GM21390 (cell line): ENCODE data around the gene LRBA.
A peak's percentile ranks its signal among the peaks of the same experiment; 100 is the strongest.
"Not testable (repeated sequence)": the region's sequence is repeated elsewhere in the genome, so short reads cannot be mapped to it uniquely, and the experiment has no call there.

Experiments
- ATAC-seq: cut with Tn5 transposase; IDR thresholded peaks from one replicate; pipeline ENCODE4 v1.9.1; 2021; ENCODE audit not compliant: unreplicated experiment

Gene LRBA

DNA sequence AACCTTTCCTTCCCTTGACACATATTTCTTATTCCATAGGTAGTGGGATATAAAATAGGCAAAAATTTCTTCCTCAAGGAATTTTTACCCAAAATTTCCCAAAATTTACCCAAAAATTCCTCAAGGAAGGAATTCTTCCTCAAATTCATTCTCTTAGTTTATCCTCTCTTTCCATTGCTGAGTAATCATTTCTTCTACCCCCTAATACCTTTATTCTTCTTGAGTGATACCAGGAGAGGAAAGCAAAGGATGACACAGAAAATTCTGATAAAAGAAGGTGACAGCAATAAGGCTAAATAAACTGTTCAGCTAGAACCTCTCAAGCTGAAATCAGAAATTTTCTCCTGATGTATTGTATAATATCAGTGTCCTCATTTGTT, 624.6 kb downstream of the LRBA start:
- ATAC-seq, result no peak

DNA sequence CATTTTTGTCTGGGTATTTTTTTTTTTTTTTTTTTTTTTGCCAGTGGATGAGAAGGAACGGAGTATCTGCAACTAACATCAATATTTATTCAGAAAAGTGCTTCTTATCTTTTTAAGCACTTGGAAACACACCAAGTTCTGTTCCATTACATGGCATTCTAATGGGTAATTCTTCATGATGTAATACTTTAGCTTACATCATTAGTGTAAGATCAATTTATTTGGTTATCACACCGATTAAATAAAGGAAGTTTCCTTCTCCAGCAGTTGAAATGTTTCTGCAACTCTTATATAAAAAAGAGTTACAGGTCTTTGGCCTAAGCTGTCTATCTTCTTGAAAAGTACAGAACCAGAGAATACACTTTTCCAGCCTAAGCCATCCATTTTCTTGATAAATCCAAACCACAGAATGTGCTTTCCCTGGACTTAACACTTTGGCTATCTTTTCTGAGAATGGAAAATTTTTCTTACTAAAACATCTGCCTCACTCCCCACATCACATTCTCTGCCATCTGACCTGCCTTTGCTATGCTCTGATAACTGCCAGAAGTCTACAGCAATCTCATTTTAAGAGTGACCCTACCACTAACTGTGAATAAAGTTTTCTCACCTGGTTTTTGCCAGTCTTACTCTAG, 625.1 kb downstream of the LRBA start:
- ATAC-seq, result no peak

DNA sequence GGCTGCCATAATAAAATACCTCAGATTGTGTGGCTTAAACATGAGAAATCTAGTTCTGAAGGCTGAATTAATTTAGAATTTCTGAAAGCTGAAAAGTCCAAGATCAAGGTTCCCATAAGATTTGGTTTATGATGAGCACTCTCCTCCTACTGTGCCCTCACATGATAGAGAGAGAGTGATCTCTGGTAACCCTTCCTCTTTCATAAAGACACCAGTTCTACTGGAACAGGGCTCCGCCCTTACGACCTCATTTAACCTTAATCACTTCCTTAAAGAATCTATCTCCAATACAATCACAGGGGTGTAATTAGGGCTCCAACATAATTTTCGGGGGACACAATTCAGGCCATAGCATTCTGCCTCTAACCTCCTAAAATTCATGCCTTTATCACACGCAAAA, 627.1 kb downstream of the LRBA start:
- no peak for ATAC-seq

DNA sequence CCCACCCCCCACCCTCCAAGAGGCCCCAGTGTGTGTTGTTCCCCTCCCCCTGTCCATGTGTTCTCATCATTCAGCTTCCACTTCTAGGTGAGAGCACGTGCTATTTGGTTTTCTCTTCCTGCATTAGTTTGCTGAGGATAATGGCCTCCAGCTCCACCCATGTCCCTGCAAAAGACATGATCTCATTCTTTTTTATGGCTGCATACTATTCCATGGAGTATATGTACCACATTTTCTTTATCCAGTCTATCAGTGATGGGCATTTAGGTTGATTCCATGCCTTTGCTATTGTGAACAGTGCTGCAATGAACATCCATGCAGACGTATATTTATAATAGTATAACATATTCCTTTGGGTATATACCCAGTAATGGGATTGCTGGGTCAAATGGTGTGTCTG, 628.7 kb downstream of the LRBA start:
- ATAC-seq, result not testable (repeated sequence)

DNA sequence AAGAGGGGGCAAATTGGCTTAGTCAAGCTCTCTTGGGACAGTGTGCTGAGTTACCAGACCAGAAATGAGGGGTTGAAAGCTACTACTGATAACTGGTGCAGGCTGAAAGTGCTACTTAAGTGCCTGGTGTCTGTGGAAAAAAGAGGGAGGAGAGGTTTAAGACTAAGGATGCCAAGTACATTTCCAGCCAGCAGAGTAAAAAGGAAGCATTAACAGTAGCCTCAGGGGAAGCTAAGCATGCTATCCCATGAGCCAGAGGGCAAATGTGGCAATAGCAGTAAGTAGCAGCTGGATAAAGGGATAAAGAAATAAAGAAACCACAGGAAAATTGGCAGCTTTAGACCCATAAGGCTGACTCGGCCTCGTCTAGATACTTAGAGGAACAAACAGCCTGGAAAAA, 629.5 kb downstream of the LRBA start:
- no peak for ATAC-seq

DNA sequence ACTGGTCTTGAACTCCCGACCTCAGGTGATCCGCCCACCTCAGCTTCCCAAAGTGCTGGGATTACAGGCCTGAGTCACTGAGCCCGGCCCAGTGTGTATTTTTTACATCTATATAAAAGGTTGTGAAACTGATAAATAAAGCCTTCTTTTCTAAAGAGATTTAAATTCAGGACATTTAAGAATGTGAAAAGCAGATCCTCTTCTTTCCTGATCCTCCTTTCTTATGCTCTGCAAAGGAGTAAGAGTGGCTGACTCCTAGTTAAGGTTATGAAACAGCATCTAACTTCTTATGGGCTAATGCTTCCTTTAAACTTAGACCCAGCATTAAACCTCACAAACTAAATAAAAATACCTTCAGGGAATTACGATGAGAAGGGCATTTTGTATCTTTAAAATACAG, 630.8 kb downstream of the LRBA start:
- no peak for ATAC-seq

DNA sequence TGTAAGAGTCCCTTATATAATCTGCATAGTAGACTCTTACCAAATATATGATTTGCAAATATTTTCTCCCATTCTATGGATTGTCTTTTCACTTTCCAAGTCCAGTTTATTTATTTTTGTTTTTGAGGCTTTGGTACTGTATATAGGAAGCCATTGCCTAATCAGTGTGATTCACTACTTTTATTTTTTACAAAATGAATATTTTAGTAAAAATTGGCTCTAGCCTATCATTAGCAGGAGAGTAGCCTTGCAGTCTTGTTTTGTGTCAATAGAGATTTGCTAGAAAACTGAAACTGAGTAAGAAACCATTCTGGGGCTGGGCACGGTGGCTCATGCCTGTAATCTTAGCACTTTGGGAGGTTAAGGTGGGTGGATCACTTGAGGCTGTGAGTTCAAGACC, 633.1 kb downstream of the LRBA start:
- no peak for ATAC-seq

DNA sequence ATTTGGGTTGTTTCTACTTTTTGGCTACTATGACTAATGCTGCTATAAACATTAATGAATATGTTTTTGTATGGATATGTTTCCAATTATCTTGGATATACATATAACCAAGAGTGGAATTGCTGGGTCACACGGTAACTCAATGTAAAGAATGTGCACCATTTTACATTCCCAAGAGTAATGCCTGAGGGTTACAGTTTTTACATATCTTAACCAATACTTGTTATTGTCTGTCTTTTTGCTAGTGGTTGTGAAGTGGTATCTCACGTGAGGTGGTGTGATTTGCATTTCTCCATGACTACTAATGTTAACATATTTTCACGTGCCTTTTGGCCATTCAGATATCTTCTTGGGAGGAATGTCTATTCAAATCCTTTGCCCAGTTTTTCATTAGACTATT, 633.5 kb downstream of the LRBA start:
- ATAC-seq, result no peak

DNA sequence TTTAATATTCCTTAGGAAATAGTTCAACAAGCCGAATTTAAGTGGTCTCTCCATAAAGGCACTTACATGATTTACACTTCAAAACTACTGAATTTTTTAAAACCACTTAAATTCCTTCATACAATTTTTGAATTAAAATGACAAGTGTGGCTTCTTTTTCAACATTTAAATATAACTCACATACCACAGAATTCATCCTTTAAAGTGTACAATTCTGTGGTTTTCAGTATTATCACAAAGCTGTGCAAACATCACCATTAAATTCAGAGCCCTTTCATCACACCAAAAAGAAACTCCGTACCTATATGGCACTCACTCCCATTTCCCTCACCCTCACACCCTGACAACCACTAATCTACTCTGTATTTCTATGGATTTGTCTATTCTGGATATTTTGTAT, 634.0 kb downstream of the LRBA start:
- no peak for ATAC-seq

DNA sequence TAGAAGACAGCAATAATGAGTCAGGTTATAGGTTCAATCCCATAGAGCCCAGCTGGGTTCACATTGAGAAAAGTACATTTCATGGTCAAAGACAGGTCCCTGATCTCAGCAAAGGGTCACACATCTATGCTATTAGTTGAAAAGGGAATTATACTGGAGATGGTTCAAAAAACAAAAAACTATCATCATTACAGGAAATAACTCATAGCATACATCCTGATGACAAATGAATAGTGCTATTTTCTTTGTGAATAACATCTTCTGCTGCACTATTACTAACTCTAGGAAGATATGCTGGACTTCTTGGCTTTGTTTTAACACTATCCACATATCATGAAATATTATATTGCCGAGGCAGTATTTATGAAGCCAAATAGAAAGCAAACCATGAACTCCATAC, 635.6 kb downstream of the LRBA start:
- ATAC-seq, result no peak

DNA sequence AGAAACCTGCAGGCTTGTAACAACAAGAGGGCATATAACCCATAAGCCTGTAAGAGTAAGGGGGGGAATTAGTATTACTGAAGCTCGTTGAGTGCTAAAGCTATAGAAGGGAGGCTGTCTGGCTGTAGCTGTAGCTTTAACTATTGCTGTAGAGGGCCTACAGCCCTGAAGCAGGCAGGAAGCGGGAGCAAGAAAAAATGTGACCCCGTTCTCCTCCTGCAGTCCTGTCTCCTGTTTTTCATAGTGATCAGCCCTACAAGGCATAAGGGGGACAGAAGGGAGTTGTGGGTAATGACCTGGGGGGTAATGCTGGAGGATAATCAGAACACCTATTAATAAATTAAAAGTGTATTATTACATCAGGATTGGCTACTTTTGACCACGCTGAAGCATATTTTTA, 640.1 kb downstream of the LRBA start:
- ATAC-seq, result no peak

DNA sequence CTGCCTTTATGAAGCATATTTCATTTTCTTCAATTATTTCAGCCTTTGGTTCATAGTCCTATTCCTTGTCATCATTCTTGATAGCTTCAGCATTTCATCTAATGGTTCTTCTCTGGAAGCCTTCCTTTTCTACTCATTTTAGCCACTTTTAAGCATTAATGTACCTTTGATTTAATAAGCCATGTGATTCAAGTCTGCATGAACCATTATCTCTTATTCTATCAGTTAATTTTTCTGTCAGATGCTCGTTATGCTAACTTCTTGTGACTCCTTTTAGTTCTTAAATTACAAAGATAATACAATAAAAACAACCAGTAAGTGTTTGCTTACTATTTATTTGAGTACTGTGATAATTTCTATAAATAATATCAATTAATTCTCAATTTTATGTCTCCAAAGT, 643.2 kb downstream of the LRBA start:
- no peak for ATAC-seq

DNA sequence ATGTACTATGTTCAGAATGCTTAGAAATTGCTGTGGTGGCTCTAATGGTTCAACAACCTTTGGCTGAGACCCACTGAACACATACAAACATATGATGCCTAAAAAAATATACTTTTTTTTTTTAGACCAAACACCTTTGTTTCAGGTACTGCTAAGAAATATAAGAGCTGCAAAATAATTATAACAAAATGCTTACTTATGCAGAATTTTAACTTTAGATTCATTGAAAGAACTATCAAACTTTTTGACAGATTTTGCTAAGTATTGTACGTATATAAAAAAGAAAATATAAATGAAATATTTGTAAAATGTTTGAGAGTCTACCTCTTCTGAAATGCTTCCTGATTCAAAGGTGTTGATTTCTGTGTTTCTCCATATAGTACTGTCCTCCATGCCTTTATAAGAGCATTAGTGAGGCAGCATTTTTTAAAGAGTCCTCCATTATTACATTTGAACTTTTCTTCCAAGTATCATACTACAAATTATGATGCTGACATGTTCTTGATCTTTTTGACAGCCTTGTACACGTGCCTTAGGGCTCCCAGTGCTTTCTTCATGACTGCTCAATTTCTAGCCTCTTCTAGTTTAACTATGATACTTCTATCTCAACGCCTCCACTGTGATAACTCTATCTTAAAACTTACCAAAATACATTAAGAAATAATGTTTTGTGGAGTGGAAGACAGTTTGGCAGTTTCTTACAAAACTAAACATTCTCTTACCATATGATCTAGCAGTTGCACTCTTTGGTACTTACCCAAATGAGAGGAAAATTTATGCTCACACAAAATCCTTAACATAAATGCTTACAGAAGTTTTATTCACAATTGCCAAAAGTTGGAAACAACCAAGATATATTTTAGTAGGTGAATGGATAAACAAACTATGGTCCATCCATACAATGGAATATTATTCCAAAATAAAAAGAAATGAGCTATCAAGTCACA, 645.4 kb downstream of the LRBA start:
- ATAC-seq, result no peak

DNA sequence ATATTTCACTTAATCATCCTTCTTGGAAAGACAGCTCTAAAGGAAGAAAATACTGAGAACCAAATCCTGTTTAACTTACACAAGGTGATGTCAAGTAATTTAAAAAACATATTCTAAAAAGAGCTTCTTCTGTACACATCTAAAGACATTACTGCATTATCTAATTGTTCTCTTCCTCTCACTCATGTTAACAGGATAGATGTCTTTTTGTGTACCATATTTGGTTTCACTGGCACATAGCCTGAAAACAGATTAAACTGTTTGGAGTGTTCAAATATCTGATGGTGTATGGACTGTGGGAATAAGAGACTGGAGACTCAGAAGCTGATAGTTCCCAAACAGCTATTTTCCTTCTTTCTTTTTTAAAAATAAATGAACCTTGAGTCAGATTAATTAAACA, 646.4 kb downstream of the LRBA start:
- ATAC-seq, result no peak

DNA sequence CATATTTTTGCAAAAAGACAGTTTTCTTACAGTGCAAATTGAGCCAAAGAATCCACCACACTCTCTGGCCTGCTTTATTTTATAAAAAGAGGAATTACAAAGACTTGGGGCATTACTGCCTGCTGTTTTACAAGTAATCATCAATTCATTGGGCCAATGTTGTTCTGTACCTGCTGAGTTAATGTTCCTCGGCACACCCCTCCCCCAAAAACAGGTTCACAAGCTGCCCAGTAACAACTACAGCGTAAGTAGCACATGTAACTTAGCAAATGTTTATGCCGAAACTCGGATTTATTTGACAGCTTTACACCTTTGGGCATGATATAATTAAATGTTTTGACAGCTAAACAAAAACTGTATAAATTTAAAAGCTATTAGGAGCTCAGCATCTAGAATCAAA, 647.8 kb downstream of the LRBA start:
- no peak for ATAC-seq

DNA sequence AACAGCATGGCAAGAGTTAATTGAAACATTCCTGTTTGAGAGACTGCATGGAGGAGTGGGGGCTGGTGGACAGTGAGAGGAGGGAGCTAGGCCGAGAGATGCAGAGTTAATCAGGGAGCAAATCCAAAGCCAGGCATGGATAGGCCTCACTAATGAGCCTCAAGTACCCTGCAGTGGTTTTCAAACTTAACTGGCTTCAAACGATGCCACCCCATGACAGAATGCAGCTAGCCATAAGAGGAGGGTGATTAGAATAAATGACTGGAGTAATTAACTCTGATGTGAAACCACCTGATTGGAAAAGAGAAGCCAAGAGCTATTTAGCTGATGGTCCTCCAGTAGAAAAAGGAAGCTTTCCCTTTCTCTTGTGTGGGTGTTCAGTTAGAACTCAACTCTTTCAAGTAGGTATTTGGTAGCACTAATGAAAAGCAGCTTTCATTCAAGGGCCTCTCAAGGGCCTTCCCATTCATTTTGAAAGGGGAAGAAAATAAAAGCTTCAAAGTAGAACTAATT, 648.5 kb downstream of the LRBA start:
- peak; percentile 69 for ATAC-seq

DNA sequence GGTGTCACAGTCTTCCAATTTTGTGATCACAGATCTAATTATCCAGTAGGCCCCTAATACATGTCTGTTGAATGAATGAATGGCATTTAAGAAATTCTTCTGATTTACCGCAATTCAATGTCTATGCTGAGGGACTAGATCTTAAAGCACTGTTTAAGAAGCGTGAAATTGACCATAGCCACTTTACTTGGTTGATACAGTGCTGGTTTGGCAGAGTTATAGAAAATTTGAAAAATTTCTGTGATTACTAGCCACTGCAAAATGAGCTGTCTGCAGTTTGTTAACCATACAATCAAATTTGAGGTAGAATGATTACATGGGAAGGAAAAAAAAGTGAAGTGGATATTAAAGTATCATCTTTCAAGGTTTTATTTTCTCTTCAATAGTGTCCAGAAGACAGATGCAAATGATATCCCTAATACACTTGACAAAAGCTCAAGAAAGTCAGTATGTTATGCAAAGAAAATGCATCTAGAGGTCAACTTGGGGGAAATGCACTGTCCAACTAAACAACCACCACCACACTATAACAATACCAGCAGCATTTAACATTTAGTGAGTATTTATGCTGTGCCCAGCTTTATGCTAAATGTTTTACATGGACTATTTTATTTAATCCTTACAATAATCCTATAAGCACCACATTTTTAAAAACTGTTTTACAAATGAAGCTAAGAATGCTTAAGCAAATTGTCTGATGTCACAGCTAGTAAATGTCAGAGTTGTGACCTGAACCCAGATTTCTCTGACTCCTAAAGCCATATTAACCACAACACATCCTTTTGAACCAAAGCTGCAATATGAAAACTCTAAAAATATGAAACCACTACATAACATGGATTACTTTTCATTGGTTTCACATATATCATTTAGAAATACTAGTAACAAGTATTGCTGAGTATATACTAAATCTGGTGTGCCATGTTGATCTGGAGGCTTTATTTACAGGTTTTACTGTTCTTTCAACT, 651.1 kb downstream of the LRBA start:
- ATAC-seq, result no peak

DNA sequence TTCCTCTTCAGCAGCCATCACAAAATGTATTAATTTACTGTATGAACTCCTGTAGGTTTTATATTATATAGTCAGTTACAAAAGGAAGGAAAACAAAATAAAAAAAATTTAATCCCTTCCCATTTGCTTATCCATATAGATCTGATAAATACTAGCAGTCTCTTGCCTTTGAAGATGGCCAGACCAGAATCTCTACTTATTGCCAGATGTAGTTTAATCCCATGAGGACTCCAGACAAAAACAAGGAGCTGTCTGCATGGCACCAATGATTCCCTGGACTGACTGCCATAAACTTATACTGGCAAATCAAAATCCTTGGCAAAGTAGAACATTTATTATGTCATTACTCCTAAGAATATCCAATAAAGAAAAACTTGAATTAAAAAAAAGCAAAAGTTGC, 656.4 kb downstream of the LRBA start:
- no peak for ATAC-seq

DNA sequence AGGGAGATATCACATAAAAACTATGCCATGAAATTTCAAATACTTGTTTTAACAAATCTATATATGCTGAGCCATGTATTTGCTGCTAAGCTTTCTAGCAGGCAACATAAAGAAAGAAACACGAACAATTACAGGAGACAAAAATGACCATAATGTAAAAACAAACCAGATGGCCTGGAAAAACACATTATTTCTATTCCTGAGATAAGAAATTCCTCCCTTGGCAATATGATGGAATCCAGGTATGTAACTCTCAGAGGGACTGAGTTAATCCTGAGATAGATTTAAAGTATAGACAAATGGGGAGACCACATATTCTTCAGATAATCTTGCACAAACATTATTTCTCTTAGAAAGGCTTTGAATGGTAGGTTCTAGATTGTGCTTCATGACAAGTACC, 657.3 kb downstream of the LRBA start:
- no peak for ATAC-seq

DNA sequence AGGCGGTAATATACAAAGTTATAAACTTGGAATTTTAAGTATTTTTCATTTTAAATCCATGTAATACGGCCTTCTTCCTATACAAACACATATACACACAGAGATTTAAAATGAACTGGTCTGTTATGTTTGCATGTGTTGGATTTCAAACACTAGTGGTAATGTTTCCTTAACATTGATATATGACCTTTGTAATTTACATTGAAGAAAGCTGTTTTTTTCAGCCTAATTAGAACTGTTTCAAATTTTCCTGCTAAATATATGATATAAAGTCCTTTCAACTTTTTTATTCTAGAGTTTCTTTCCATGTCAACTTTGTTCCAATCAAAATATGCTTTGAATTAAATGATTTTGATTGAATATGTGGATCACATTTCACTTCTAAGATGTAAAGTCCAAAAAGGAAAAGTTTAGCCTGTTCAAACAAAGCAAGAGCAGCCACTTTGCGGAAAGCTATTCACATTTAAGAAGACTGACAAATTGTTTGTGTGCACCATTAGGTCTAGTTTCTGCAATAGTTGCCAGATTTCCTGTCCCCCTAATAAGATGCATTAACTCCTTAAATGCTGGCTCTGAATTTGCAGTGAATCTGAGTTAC, 659.1 kb downstream of the LRBA start:
- ATAC-seq, result no peak

DNA sequence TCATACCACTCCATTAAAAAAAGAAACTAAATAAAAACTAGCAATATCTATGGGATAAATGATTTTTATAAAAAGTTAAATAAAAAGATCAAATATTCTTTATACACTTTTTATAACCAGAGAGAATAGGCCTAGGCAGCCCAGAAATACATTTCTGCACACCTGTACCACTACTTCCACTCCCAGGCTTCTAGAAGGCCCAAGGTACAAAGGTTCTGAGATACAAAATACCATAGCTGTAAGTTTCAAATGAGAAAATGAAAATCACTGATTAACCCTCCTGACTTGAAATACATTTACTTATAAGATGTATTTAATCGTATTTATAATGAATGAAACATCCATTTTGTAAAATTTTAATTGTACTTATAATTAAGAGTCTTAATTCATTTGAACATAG, 659.7 kb downstream of the LRBA start:
- ATAC-seq, result no peak
